ENCODE measurements around the gene FSCN2. TPM values are rescaled to one million over a fixed set of nuclear protein-coding genes. Genes with fewer than 3 reads are reported as not detected.
"Not testable (repeated sequence)": the region's sequence is repeated elsewhere in the genome, so short reads cannot be mapped to it uniquely, and the experiment has no call there.

FSCN2 gene
- total RNA-seq, 1 experiment from 2014 or later, result 0.63 TPM

DNA sequence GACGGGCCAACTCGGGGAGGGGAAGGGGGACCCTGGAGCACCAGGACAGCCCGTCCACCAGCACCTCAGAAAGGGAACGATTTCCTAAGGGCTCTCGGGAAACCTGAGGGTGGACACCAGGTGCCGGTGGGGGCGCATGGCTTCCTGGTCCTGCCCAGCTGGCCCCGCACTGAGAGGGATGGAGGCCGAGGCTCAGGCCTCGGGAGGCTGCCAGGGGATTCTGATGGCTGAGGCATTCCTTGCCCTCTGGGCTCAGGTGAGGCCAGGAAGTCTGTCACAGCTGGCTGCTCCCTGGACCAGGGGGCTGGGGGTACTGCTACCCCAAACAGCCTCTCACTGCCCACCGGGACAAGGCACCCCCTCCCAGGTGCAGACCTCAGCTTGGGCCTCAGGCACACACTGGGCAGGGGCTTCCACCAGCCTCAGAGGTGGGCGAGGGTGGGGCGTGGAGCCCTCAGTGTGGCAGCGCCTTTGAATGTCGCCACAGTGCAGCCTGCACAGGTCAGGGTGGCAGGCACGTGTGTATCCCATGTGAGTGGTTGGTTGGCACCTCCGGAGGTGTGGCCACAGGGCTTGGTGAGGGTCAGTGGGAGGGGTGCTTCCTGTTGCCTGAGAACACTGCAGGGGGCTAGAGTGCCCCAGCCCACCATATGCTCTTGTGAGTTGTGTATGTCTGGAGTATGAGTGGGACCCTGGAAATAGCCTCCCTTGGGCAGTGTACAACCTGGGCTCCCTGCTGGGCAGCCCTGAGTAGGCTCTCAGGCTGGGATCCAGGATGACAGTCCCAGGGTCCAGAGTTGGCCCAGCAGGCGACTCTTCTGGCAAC is 3.9 kb upstream of the FSCN2 start:
- Histone ChIP-seq H3K9me3 (ENCODE audit: low read length) (peaks cover 3% of the 10 kb centered on the region; the same call in 1 of the 2 replicates), H3K9me2 (replicated peaks; ENCODE audit: insufficient read depth, low read length) (no peaks in the 10 kb centered on the region), H3K4me2 (ENCODE audit: low read depth, low read length, poor library complexity, severe bottlenecking) (no peak overlapping the region), H3K9ac (ENCODE audit: low read length) (no peak overlapping the region), H3K4me1 (ENCODE audit: low read length) (no peaks in the 10 kb centered on the region), H3K27ac (ENCODE audit: low read length) (no peak overlapping the region), H3K4me3 (ENCODE audit: low read length) (no peak overlapping the region), H3K79me2 (ENCODE audit: low read length) (no peaks in the 10 kb centered on the region), H4K20me1 (ENCODE audit: insufficient read depth, low read depth, low read length) (0 out of 2 replicates have a peak, but pooled peaks cover 8% of the 10 kb centered on the region), H3K27me3 (ENCODE audit: low read length) (no peaks in the 10 kb centered on the region), H2AFZ (ENCODE audit: low read length) (no peak overlapping the region), H3K36me3 (ENCODE audit: insufficient read depth, low read length) (no peaks in the 10 kb centered on the region)
- DNase-seq, result no peak

DNA sequence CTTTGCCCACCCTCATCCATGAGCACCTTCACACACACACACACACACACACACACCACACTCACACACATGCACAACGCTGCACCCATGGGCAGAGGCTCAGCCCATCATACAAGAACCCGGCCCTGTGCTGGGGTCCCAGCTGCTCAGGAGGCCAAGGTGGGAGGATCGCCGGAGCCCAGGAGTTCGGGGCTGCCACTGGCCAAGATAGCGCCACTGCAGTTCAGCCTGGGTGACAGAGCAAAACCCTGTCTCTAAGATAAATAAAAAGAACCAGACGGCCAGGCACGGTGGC is 3.4 kb upstream of the FSCN2 start:
- no peak for DNase-seq
- no peaks in the 10 kb centered on the region for H3K27me3 ChIP-seq (ENCODE audit: low read length)
- no peak overlapping the region for H3K4me3 ChIP-seq (ENCODE audit: low read length)
- no peaks in the 10 kb centered on the region for H3K79me2 ChIP-seq (ENCODE audit: low read length)
- H4K20me1 ChIP-seq (ENCODE audit: insufficient read depth, low read depth, low read length), result 0 out of 2 replicates have a peak, but pooled peaks cover 4% of the 10 kb centered on the region
- no peaks in the 10 kb centered on the region for H3K9me2 ChIP-seq (replicated peaks; ENCODE audit: insufficient read depth, low read length)
- H3K9ac ChIP-seq (ENCODE audit: low read length), result no peak overlapping the region
- no peak overlapping the region for H3K4me2 ChIP-seq (ENCODE audit: low read depth, low read length, poor library complexity, severe bottlenecking)
- H3K4me1 ChIP-seq (ENCODE audit: low read length), result no peaks in the 10 kb centered on the region
- H2AFZ ChIP-seq (ENCODE audit: low read length), result no peak overlapping the region
- peaks cover 5% of the 10 kb centered on the region; the same call in 1 of the 2 replicates for H3K9me3 ChIP-seq (ENCODE audit: low read length)
- no peaks in the 10 kb centered on the region for H3K36me3 ChIP-seq (ENCODE audit: insufficient read depth, low read length)
- no peak overlapping the region for H3K27ac ChIP-seq (ENCODE audit: low read length)

DNA sequence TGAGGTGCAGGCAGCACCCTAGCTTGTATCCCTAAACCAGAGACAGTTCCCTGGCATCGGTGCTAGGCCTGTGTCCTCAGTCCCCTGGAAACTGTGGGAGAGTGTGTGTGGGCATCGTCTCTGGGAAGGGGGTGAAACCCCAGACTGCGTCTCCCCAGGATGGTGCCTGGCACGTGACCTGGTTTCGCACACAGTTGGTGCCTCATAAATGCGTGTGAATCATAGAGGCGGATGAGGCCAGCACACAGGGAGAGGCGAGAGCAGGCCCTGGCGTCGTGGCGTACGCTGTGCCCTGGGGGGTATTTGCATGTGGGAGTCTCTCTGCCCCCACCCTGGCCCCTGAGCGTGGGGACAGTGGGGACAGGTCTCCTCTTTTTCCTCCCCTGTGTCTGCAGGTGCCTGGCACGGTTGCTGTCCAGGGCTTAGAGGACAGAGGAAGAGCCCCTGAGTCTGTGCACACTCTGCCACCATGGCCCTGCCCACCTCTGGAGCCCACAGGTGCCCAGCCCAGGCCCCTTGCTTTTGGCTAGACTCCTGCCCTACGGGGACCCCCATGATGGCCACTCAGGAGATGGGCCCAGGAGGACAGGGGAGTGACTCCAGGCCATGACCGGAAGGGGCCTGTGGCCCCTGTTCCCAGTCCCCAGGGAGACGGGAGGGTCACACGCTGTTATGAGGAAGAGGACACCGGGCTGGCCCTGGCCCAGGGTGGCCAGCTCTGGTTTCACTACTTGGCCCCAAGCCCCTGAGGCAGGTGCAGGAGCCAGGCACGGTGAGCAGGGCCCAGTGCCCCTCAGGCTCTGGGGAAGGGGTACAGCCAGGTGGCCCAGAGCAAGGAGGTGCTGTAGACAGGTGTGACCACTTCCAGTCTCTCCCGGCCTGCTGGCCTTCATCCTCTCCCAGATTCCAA is 1.3 kb upstream of the FSCN2 start:
- no peak for DNase-seq
- Histone ChIP-seq H3K4me2 (ENCODE audit: low read depth, low read length, poor library complexity, severe bottlenecking) (no peak overlapping the region), H3K27ac (ENCODE audit: low read length) (no peak overlapping the region), H3K36me3 (ENCODE audit: insufficient read depth, low read length) (no peaks in the 10 kb centered on the region), H2AFZ (ENCODE audit: low read length) (no peak overlapping the region), H3K79me2 (ENCODE audit: low read length) (no peaks in the 10 kb centered on the region), H3K4me1 (ENCODE audit: low read length) (no peaks in the 10 kb centered on the region), H3K27me3 (ENCODE audit: low read length) (no peaks in the 10 kb centered on the region), H3K9ac (ENCODE audit: low read length) (no peak overlapping the region), H3K9me2 (replicated peaks; ENCODE audit: insufficient read depth, low read length) (no peaks in the 10 kb centered on the region), H3K9me3 (ENCODE audit: low read length) (peaks cover 16% of the 10 kb centered on the region), H3K4me3 (ENCODE audit: low read length) (no peak overlapping the region), H4K20me1 (ENCODE audit: insufficient read depth, low read depth, low read length) (no peaks in the 10 kb centered on the region)

DNA sequence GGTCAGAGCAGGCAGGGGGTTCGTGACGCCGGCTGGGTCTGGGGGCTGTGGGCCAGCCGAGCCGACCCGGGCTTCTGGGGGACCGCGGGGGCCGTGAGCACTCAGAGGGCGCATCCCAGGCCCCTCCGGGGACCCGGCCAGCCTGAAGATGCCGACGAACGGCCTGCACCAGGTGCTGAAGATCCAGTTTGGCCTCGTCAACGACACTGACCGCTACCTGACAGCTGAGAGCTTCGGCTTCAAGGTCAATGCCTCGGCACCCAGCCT is 140 bp downstream of the FSCN2 start:
- H2AFZ ChIP-seq (ENCODE audit: low read length), result no peak overlapping the region
- no peaks in the 10 kb centered on the region for H3K4me1 ChIP-seq (ENCODE audit: low read length)
- no peaks in the 10 kb centered on the region for H4K20me1 ChIP-seq (ENCODE audit: insufficient read depth, low read depth, low read length)
- peaks cover 16% of the 10 kb centered on the region for H3K9me3 ChIP-seq (ENCODE audit: low read length)
- H3K27ac ChIP-seq (ENCODE audit: low read length), result no peak overlapping the region
- H3K4me2 ChIP-seq (ENCODE audit: low read depth, low read length, poor library complexity, severe bottlenecking), result no peak overlapping the region
- no peak overlapping the region for H3K9ac ChIP-seq (ENCODE audit: low read length)
- no peak overlapping the region for H3K4me3 ChIP-seq (ENCODE audit: low read length)
- H3K9me2 ChIP-seq (replicated peaks; ENCODE audit: insufficient read depth, low read length), result no peaks in the 10 kb centered on the region
- H3K27me3 ChIP-seq (ENCODE audit: low read length), result no peaks in the 10 kb centered on the region
- H3K36me3 ChIP-seq (ENCODE audit: insufficient read depth, low read length), result no peaks in the 10 kb centered on the region
- DNase-seq, result no peak
- no peaks in the 10 kb centered on the region for H3K79me2 ChIP-seq (ENCODE audit: low read length)

DNA sequence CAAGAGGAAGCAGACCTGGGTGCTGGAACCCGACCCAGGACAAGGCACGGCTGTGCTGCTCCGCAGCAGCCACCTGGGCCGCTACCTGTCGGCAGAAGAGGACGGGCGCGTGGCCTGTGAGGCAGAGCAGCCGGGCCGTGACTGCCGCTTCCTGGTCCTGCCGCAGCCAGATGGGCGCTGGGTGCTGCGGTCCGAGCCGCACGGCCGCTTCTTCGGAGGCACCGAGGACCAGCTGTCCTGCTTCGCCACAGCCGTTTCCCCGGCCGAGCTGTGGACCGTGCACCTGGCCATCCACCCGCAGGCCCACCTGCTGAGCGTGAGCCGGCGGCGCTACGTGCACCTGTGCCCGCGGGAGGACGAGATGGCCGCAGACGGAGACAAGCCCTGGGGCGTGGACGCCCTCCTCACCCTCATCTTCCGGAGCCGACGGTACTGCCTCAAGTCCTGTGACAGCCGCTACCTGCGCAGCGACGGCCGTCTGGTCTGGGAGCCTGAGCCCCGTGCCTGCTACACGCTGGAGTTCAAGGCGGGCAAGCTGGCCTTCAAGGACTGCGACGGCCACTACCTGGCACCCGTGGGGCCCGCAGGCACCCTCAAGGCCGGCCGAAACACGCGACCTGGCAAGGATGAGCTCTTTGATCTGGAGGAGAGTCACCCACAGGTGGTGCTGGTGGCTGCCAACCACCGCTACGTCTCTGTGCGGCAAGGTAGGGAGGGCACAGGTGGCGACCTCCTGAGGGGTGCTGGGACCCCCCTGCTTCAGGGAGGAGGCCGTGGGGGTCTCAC is 667 bp downstream of the FSCN2 start:
- Histone ChIP-seq H3K9me2 (replicated peaks; ENCODE audit: insufficient read depth, low read length) (no peaks in the 10 kb centered on the region), H3K4me2 (ENCODE audit: low read depth, low read length, poor library complexity, severe bottlenecking) (no peak overlapping the region), H3K27me3 (ENCODE audit: low read length) (no peaks in the 10 kb centered on the region), H3K9me3 (ENCODE audit: low read length) (peaks cover 16% of the 10 kb centered on the region), H2AFZ (ENCODE audit: low read length) (no peak overlapping the region), H3K36me3 (ENCODE audit: insufficient read depth, low read length) (no peaks in the 10 kb centered on the region), H3K9ac (ENCODE audit: low read length) (no peak overlapping the region), H3K4me1 (ENCODE audit: low read length) (no peaks in the 10 kb centered on the region), H3K79me2 (ENCODE audit: low read length) (no peaks in the 10 kb centered on the region), H3K4me3 (ENCODE audit: low read length) (no peak overlapping the region), H3K27ac (ENCODE audit: low read length) (no peak overlapping the region), H4K20me1 (ENCODE audit: insufficient read depth, low read depth, low read length) (no peaks in the 10 kb centered on the region)
- DNase-seq, result no peak

DNA sequence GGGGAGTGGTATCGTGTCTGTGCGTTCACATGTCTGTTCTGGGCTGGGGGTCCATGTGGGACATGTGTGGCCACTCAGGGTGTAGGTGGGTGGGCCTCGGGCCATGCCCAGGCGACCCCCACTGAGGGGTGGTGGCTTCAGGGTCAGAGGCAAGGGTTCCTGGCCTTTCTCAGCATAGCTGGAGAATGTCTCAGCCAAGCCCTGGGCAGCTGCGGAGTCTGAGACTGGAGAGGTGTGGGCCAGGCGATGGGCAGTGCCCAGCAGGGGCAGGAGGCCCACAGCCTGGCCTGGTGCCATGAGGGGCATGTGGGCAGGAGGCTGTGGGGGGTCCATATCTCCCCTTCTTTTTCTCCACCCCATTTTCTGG is 1.2 kb downstream of the FSCN2 start:
- Histone ChIP-seq H3K79me2 (ENCODE audit: low read length) (no peaks in the 10 kb centered on the region), H3K9me2 (replicated peaks; ENCODE audit: insufficient read depth, low read length) (no peaks in the 10 kb centered on the region), H2AFZ (ENCODE audit: low read length) (no peak overlapping the region), H3K9ac (ENCODE audit: low read length) (no peak overlapping the region), H3K27ac (ENCODE audit: low read length) (no peak overlapping the region), H3K36me3 (ENCODE audit: insufficient read depth, low read length) (no peaks in the 10 kb centered on the region), H3K4me2 (ENCODE audit: low read depth, low read length, poor library complexity, severe bottlenecking) (no peak overlapping the region), H3K9me3 (ENCODE audit: low read length) (peaks cover 16% of the 10 kb centered on the region), H4K20me1 (ENCODE audit: insufficient read depth, low read depth, low read length) (no peaks in the 10 kb centered on the region), H3K4me1 (ENCODE audit: low read length) (peaks cover 4% of the 10 kb centered on the region; the same call in 1 of the 2 replicates), H3K27me3 (ENCODE audit: low read length) (no peaks in the 10 kb centered on the region), H3K4me3 (ENCODE audit: low read length) (no peak overlapping the region)
- DNase-seq, result no peak

DNA sequence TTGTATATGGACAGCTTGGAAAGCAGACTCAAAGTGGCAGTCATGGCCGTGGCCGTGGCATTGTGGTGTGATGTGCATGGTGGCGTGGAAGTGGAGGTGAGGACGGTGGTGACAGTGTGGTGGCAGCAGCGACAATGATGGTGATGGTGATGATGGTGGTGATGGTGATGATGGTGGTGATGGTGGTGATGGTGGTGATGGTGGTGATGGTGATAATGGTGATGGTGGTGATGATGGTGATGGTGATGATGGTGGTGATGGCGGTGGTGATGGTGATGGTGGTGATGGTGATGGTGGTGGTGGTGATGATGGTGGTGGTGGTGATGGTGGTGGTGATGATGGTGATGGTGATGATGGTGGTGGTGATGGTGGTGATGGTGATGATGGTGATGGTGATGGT is 2.8 kb downstream of the FSCN2 start:
- not testable (repeated sequence) for H3K9ac ChIP-seq (ENCODE audit: low read length); H3K4me2 ChIP-seq (ENCODE audit: low read depth, low read length, poor library complexity, severe bottlenecking); H4K20me1 ChIP-seq (ENCODE audit: insufficient read depth, low read depth, low read length); H3K4me1 ChIP-seq (ENCODE audit: low read length); H3K27ac ChIP-seq (ENCODE audit: low read length); H3K9me2 ChIP-seq (replicated peaks; ENCODE audit: insufficient read depth, low read length); DNase-seq; H3K27me3 ChIP-seq (ENCODE audit: low read length); H3K4me3 ChIP-seq (ENCODE audit: low read length); H2AFZ ChIP-seq (ENCODE audit: low read length); H3K36me3 ChIP-seq (ENCODE audit: insufficient read depth, low read length); H3K79me2 ChIP-seq (ENCODE audit: low read length)
- H3K9me3 ChIP-seq (ENCODE audit: low read length), result peaks cover 16% of the 10 kb centered on the region

DNA sequence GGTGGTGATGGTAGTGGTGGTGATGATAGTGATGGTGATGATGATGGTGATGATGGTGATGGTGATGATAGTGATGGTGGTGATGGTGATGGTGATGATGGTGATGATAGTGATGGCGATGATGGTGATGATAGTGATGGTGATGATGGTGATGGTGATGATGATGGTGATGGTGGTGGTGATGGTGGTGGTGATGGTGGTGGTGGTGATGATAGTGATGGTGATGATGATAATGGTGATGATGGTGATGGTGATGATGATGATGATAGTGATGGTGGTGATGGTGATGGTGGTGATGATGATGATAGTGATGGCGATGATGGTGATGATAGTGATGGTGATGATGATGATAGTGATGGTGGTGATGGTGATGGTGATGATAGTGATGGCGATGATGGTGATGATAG is 3.8 kb downstream of the FSCN2 start:
- H3K27me3 ChIP-seq (ENCODE audit: low read length); H3K27ac ChIP-seq (ENCODE audit: low read length); H3K36me3 ChIP-seq (ENCODE audit: insufficient read depth, low read length); H3K79me2 ChIP-seq (ENCODE audit: low read length); H3K4me3 ChIP-seq (ENCODE audit: low read length); DNase-seq; H3K4me2 ChIP-seq (ENCODE audit: low read depth, low read length, poor library complexity, severe bottlenecking); H3K9me2 ChIP-seq (replicated peaks; ENCODE audit: insufficient read depth, low read length); H3K4me1 ChIP-seq (ENCODE audit: low read length); H3K9ac ChIP-seq (ENCODE audit: low read length); H4K20me1 ChIP-seq (ENCODE audit: insufficient read depth, low read depth, low read length); H2AFZ ChIP-seq (ENCODE audit: low read length): not testable (repeated sequence)
- peaks cover 16% of the 10 kb centered on the region for H3K9me3 ChIP-seq (ENCODE audit: low read length)

Measured in Karpas-422 (cell line).